NCI-H2227 (cell line): ENCODE results near the gene CALM3.

ENCODE experiments used
- DNase-seq: peaks from one replicate; lab custom pipeline; 2025; ENCODE audit not compliant: unreplicated experiment; lab: John Stamatoyannopoulos, UW

CALM3 gene

DNA sequence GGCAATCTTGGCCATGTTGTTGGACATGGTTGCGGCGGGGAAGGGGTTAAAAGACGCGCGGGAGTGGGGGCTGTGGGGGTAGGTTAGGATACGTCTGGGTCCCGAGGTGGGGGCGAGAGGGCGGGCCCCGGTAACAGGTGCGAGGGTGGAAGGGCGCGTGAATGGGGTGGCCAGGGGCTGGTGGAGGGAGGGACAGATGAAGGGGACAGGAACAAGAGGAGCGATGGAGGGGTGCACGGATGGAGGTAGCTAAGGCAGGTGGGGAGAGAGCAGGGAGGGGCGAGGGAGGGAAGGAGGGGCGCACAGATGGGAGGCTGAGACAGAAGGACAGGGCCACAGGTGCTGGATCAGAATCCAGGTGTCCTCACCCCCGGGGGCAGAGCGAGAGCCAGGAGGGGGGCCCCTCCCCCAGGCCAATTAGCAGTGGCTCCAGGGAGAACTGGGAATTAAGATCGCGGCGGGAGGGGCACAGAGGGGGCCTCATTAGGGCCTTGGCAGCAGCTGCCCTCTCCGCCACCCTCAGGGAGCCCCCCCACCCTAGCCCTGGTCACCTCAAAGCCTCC is 33.6 kb downstream of the CALM3 start:
- DNase-seq = no peak

DNA sequence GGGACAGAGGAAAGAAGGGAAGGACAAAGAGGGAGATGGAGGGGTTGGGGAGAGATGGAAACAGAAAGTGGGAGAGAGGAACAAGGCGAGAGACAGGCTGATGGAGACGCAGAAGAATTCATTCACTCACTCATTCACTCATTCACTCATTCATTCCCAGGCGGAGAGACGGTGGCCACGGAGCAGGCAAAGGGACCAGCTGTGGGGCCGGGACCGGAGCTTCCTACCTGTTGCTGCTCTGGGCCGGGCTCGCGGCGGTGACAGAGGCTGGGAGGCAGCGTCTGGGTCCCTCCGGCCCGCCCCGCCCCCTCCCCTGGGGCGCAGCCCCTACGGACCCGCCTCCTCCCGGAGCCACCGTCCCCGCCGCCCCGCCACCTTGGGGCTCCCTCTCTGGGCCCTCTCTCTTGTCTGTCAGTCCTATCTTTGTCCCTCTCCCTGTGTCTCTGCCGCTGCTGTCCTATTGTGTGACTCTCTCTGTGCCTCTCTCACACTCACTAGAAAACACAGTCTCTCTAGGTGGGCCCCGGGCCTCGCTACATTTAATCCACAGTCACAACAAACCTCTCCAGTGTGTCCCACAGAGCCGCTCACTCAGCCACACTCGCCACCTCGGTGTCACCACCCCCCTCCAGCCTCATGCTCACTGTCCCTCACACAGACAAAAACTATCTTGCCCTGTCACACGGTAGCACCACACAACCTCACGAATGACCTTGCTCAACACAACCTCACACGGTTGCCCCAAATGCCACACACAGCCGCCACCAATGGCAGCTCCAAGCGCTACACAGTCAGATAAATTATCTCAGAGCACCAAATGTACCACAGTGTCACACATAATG is 35.0 kb downstream of the CALM3 start, which contains the start of gene GNG8:
GNG8 (minus strand) TSS at position 283 of the 842 bp plus-strand sequence. CDS start 1,520 bp downstream, outside the sequence.
- no peak for DNase-seq

DNA sequence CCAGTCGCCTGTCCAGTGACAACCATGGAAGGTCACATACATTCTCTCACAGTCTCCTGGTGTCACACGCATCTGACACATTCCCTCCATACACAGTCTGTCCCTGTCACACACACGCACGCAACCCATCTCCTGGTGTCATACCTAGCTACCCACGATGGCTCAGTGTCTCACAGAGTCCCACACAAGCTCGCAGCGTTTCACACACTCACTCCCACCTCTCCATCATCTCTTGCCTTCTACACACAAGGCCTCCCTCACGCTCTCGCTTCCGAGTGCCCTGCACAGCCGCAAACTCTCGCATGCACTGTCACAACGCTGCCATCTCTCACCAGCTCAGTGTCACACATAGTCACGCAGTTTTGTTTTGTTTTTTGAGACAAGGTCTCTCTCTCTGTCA is 36.1 kb downstream of the CALM3 start:
- no peak for DNase-seq

DNA sequence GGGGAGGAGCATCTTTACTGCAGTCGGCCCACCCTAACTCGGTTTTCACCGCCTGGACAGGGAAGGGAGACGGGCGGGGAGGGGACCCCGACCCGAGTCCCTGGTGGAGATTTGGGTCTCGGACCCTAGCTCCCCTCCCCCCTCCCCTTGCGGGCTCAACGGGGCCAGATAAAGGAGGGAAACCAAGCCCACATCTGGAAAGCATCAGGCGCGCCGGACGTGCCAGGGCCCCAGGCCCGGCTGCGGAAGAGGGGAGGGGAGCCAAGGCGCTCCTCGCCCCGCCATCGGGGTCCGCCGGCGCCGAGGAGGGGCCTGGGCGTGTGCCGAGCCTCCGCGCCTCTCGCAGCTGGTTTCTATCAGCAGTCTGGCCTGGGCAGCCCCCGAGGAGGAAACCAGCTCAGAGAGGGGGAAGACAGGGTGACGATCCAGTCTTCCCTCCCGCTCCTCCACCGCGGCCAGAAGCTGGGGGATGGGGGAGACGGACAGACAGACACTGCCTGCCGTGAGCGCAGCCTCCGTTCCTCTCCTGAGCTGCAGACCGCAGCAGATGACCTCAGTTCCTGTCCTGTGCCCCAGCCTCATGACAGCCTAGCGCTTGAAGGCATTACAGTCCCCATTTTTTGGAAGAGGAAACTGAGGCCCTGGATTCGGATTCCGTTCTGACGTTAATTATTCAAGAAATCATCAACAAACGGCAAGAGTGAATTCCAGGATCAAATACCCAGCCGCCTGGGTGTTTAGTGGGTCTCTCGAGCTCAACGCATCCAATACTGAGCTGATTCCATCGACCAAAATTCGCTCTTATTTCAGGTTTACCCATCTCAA is 38.4 kb downstream of the CALM3 start:
- DNase-seq = peak; percentile 55

DNA sequence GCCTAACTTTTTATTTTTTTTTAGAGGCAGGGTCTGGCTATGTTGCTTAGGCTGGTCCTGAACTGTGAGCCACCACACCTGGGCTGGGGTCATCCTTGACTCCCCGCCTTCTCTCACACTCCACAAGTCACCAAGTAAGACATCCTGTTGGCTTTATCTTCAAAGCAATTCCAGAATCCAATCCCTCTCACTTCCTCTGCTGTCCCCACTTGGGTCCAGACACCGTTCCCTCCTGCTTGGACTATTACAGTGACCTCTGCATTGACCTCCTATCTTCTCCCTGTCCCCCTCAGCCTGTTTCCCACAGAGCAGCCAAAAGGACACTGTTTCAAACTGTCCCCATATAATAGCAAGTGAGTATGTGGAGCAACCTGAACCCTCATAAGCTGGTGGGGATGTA is 39.5 kb downstream of the CALM3 start:
- no peak for DNase-seq

DNA sequence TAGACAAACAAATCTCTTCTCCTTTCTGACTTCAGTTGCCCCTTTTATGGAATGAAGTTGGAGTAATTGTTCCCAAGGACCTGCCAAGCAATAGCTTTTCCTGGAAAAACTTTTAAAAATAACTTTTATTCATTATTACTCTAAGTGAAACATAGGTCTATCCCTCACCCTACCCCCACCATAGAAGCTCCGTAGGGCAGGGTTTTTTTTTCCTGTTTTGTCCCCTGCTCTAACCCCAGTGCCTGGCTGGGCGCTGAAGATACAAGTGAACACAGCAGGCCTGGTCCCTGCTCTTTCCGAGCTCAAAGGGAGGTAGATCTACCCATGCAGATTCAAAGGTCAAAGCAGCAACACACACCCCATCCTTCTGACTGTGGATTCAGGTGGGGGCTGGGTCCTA is 43.6 kb downstream of the CALM3 start:
- DNase-seq = no peak

DNA sequence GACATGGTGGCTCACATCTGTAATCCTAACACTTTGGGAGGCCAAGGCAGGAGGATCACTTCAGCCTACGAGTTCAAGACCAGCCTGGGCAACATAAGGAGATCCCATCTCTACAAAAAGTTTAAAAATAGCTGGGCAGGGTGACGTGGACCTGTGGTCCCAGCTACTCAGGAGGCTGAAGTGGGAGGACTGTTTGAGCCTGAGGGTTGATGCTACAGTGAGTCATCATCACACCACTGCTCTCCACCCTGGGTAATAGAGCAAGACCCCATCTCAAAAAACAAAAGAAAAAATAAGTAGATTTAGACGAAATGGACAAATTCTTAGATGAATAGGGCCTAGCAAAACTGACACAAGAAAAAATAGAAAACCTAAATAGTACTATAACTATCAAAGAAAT is 45.3 kb downstream of the CALM3 start:
- DNase-seq = no peak

DNA sequence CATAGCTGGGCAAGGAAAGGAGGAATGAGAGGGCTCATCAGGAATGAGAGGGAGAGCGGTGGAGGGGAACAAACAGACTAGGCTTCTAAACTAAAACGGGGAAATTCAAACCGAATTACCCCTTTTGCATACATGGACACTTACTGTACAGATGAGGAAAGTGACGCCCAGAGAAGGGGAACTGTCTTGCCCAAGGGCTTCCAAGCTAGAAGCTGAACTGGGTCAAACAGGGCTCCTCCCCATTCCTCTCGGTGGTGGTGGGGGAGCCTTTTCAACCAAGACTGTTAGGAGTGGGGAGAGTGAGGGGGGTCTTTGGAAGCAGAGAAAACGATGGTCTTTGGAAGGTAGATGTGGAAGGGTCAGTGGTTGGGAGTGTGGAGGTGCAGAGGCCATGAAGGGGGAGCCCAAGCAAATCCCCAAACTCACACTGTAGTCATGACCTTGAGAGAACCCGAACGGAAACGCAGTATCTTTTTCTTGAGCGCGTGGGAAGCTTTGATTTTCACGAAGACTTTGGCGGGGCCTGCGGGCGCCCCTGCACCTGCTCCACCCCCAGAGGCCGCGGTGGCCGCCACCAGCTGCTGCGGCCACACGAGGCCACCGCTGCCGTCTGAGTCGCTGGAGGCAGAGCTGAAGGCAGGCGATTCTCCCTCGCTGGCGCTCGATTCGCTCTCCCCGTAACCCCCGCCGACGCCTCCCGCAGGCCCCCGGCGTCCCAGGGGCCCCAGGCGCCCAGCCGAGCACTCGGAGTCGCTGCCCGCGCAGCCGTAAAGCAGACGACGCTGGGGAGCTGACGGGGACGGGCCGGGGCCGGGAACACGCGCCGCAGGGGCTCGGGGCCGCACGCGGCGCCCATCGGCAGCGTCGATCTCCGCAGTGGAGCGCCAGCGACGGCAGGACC is 47.2 kb downstream of the CALM3 start:
- DNase-seq = no peak

DNA sequence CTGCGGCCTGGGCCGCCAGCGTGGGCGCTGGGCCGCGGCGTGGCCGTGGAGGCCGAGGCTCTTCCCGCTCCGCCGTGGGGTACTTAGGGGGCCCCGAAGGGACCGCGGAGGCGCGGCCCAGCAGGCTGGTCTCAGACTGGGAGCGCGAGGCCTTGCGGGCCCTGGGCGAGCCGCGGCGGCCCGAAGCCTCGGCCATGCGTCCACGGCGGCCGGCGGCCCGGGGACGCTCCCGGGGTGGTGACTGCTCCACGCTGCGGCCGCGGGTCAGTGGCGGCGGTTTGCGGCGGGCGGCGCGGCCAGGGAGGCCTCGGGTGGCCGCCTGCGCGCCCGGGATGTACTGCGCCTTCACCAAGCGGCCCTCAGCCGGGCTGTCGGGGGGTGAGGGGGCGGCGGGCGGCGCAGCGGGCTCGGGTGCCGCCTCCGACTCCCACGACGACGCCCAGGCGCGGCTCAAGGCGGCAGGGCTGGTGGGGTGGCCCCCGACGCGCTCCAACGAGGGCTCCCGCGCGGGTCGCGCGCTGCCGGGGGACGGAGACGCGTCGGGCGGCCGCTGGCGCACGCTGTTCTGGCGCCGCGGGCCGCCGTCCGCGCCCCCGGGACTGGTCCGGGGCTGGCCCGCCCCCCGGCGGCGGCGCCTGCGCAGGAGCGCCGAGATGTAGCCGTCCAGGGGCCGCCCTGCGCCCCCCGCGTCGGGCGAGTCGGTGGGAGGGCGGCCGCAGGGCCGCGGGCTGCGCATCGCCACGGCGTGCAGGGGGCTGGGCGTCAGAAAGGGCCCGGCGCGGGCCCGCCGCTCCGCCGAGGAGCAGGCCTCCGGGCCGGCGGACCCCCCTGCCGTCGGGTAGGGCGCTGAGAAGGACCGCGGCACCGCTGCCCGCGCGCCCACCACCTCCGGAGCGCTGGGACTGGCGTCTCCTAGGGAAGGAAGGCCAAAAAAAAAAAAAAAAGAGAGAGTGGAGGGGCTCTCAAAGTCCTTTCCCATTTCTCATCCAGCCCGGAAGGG is 48.1 kb downstream of the CALM3 start:
- DNase-seq = no peak

DNA sequence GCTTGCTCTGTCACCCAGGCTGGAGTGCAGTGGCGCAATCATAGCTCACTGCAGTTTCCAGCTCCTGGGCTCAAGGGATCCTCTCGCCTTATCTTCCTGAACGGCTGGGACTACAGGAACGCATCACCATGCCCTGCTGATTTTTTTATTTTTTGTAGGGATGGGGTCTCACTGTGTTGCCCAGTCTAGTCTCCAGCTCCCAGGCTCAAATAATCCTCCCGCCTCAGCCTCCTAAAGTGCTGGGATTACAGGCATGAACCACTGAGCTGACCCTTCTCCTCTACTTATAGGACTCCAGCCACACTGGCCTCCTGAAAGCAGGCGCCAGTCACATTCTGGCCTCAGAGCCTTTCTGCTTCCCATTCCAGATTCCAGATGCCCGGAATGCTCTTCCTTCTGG is 49.3 kb downstream of the CALM3 start:
- no peak for DNase-seq

DNA sequence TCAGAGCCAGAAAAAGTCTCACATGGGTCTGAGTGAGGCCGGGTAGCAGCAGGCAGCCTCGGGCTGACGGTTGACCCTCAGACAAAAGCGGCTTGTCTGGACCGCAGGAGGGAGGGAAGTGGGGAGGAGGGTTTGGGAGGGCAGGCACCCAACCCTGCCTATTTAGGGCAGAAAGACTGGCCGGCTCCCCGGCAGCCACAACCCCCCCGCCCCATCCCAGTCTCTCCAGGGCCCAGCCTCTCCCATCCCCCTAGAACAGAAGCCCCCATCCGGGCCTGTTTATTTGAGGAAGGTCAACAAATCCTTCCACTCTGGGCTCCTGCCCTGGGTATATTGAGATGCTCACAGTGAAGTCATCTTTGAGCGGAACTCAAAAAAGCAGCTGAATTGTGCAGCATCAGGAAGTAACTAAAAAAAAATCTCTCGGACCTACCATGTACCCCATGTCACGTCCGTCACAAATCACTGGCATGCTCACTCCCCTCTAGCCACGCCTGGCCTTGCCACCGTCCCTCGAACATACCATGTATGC is 53.6 kb downstream of the CALM3 start:
- DNase-seq = no peak

DNA sequence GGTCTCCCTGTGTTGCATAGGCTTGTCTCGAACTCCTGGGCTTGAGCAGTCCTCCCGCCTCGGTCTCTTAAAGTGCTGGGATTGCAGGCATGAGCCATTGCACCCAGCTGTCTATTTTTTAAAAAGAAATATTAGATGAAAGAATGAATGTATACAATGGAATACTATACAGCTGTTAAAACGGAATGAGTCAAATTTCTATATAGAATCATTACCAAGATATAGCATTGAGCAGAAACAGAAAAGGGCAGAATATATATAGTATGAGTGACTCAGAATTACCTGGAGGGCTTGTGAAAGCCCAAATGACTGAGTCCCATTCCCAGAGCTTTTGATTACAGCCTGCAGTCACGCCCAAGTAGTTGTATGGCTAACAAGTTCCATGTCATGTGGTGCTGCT is 55.4 kb downstream of the CALM3 start:
- DNase-seq = no peak

DNA sequence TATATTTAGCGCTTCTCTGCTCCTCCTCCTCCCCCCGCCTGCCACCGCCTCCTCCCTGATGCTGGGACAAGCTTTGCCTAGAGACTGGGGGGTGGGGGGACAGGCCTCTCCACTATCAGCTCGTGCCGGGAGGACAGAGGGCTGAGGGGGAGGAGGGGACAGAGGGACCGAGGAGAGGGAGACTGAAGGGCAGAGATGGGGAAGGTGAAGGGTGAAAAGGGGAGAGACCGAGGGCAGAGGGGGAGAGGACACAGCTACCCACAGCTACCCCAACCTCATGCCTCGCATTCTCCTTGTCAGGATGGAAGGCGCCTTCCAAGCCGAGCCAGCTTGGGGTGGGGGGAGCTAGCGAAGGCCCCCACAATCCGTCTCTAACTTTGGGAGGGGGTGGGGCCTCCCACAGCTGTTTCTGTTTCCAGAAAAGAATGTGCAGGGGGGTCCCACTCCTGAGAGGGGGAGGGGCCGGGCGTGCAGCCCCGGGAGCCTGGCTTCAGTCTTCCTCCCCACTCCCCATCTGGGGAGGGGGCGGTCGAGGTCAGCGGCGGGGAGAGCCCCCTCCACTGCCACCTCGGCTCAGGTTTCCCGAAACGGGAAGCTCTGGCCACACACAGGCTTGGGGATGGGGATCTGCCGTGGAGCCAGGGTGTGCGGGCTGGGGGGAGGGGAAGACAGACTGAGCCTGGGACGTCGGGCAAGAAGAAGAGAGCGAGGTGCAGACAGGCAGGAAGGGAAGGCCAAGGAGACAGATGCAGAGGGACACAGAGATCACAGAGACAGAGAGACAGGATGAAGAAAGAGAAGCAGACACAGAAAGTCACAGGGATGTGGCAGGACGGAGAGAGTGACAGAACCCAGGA is 58.2 kb downstream of the CALM3 start:
- peak; percentile 25 for DNase-seq

DNA sequence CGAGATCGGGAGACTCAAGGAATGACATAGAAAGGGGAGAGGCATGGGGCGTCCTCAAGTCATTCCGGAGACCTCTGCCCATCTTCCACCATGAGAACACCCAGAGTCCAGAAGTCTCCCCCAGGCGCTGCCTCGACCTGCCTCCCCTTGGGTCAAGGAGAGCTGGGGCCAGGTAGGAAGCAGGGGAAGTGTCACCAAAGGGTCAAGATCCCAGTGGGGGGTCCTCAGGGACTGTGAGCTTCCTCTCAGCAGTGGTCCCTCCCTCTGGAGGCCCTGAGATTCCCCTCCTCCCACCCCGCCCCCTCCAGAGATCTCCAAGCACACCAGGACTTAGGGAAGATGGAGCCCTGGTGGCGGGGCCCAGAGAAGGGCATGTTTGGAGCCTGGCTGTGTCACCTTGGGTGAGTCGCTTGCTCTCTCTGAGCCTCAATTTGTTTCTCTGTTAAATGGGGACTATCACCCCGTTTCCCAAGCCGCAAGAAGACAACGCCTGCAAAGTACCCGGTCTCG is 58.9 kb downstream of the CALM3 start:
- DNase-seq = peak; percentile 25
